Measurements from ENCODE around the gene INTS6. TPM values are rescaled to one million over a fixed set of nuclear protein-coding genes. Genes with fewer than 3 reads are reported as not detected.

The INTS6 gene
- total RNA-seq, 1 experiment from 2014 or later: 26.2 TPM

DNA sequence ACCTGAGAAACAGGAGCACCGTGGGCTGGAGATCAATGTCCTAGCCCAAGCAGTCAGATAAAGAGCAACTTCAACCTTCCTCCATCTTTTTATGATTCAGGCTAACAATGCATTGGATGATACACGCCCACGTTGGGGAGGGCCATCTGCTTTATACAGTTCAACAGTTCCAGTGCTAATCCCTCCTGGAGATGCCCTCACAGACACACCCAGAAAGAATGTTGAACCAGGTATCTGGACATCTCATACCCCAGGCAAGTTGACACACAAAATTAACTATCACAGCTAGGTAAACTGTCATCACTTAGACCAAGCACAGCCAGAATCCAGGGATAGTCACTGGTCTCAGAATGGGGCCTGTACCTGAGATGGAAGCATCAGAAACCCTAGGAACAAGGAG lies 134.0 kb downstream of the INTS6 start:
- DNase-seq (ENCODE audit: low spot score): no peak

DNA sequence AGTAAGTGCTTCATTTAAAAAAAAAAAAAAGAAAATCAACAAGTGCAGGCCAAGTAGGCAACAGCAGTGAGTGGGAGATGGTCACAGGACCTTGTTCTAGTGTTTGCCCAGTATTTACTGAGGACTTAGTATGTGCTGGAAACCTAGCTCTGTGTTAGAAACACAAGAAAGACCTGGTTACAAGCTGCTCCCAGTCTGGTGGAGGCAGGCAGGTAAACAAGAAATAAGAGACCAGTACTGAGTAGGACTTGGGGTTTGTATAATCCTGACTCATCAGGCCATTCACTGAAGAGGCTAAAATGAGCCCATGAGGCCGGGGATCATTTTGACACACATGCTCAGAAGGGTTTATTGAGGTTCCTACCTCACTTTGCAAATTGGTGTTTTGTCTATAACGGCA lies 134.8 kb downstream of the INTS6 start:
- no peak for DNase-seq (ENCODE audit: low spot score)

DNA sequence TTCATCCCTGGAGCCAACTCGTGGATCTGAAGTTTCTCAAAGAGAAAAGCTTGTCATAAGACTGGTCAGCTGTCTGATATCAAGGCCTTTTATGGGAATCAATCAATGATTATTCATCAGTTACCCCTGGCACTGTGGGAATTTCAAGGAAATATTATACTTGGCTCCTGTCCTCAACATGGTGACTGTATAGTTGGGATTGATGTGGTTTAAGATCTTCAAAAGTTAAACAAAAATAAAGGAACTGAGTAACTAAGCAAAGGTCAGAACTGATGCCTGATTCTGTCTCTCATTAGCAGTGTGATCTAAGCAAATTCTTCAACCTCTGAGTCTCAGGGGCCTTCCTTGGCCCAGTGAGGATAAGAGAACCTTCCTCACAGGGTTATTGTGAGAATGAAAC lies 135.6 kb downstream of the INTS6 start:
- no peak for DNase-seq (ENCODE audit: low spot score)

DNA sequence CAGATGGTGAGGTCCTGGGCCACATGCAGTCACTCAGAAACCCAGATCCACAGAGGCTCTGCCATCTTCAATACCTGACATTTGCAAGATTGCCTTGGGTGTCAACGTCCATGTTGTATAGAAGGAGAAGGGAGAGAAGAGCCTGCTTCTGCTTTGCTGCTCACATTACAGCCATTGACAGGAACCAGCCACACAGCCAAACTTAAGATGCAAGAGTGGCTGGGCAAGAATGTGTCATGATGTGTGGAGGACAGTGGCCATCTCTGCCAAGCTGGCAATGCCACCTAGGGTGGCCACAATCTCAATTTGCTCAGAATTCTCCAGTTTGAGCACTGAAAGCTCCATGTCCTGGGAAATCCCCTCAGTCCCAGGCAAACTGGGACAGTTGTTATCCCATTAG lies 139.2 kb downstream of the INTS6 start:
- no peak for DNase-seq (ENCODE audit: low spot score)

DNA sequence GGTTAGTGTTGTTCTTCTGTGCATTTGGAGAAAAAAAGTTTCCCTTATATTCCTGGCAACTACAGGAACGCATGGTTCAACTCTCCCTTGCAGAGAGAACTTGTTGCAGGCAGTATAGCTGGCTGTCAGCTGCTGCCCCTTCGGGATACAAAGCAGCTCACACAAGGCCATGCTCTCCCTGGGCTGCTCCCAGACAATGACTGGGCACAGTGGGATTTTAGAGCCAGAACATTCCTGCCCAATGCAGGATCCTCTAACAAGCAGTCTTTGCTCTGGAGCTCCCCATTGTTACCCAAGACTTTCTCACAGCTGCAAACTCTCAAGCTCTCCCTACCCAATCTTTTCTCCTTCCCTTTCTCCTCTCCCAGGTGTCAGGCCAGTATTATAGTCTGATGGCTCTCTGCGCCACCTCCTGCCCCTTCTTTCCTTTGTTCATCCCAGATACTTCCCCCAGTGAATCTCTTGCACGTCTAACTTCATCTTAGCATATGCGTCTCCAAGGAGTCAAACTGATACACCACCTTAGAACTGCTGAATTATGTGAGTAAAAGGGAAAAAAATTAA lies 140.8 kb downstream of the INTS6 start:
- no peak for DNase-seq (ENCODE audit: low spot score)

Other genes with a start within 250 kb of the INTS6 start
- 2.8 and 4.0 TPM in 2 replicates for gene FAM124A, start 230.6 kb downstream of the INTS6 start, total RNA-seq (2014; rRNA removed; shearing (Covaris generic))
- not detected in 2 replicates for gene SERPINE3, start 113.3 kb downstream of the INTS6 start, total RNA-seq (2014; rRNA removed; shearing (Covaris generic))
- gene WDFY2, start 131.4 kb upstream of the INTS6 start, total RNA-seq (2014; rRNA removed; shearing (Covaris generic)): 1.5 and 2.5 TPM in 2 replicates

Data from A172 (cell line).